GM21528 (cell line): ENCODE results near the gene ZNF330.
"Not testable (repeated sequence)": the region's sequence is repeated elsewhere in the genome, so short reads cannot be mapped to it uniquely, and the experiment has no call there.

Source experiments
- ATAC-seq: cut with Tn5 transposase; IDR thresholded peaks from one replicate; pipeline ENCODE4 v1.9.1; 2021; ENCODE audit warnings: mild to moderate bottlenecking, moderate library complexity; ENCODE audit not compliant: unreplicated experiment, low FRiP score

Gene ZNF330

DNA sequence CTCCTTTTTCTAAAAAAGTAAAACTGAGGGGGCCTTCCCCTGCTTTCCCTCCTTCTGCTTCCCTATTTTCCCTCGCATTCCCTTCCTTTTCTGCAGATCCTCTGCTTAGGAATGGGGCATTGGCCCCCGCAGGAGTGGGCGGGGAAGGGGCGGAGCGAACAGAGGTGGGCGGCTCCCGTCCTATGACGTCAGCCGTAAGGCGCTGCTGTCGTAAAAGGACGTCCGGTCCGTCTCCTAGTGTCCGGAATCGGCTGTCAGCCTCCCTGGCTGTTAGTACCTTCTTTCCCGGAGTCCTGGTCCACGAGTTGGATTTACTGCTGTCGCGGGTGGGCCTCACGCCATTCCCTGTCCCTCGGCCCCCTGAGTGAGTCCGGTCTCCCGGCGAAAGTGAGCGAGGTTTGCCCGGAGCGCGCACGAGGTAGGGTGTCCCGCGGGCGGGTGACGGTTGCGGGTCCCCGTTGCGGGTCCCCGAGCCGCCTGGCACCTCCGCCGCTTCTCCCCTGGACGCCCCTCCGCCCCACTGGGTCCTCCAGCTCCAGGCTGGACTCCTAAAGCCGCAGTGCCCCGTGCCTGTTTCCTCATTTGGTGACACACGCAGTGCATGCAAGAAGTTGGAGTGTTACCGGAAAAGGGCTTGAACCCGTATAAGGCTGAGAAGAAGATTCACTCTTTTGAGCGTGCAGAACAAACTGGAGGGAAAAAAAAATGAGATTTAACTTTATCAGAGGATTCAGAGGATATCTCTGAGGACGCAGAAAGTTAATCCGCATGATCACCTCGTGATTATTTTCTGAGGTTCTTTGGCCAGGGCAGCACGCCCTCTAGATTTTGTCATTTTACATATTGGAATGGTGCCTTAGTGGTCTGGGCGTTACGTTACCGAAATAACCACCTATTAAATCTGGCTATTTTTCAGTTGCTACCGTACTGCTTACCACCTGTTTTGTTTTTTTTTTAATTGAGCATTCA, at the start of gene ZNF330:
Gene ZNF330, plus strand, starts transcription at position 205 of the 969 bp plus-strand sequence. CDS start 1,477 bp downstream, outside the sequence.
- ATAC-seq: peak; percentile 95

DNA sequence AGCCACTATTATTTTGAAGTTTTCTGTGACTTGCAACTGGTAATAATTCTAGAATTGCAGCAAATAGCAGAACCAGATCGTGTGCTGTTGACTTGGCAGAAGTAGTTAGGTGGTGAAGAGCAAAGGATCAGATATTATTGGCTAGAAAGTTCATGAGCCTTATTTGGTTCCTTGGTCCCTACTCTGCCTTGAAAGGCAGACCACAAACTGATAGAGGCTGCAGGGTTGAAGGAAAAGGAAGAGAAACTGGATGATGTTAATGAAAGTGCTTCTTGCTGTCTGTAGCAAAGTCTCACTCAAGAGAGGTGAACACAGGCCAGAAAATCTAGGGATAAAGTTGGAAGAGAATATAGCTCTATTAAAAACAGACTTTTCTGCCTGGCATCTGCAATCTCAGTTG, 46.2 kb upstream of the ZNF330 start:
- ATAC-seq: no peak

DNA sequence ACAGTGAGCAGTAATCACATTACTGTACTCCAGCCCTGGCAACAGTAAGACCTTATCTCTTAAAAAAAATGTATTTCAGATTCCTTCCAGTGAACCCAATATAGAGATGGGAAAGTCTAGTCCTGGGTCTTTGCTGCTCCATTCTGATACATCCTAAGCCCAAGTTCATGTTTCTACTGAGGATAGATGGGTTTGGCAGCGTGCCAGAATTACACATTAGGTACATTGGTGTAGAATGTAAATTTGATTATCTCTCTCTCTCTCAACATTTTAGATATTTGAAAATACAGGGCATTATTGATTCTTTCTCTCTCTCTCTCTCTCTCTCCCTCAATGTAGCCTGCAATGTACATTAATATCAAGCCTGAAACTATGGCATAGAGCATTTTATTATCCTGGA, 43.5 kb upstream of the ZNF330 start:
- ATAC-seq: no peak

DNA sequence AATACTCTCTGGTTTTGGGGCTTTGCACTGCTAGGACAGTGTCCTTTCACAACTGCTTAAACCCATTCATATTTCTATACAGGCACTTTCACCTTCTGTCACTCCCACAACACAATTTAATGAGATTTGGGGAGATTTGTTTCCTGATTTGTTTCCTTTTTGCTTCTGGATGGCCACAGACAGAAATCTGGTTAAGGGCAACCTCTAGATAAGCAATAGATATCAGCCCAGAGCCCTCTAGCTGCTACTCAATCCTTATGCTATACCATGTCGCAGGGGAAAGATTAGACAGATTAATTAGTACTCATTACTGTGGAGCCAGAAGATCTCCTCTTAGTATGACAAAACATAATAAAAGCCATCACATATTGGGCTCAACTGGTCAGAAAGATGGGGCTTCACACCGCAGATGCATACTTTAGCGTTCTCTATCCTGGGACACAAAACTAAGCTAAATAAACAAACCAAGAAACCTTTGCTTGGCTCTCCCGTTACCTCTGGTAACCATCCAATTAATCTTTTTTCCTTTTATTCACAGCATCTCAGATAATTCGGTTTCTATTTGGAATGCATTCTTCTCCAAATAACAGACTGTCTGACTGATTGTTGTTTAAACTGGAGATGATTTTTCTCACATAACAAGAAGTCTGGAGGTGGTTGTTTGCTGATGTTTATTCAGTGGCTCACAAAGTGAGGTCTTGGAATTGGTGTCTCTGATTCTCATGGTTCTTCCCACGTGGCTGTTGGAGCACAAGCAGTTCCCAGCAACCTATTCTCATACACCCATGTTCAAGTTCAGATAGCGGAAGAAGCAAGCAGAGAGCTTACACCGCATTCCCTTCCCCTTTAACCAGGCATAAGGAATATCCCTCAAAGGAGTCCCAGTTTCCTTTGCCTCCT, 41.0 kb upstream of the ZNF330 start:
- no peak for ATAC-seq

DNA sequence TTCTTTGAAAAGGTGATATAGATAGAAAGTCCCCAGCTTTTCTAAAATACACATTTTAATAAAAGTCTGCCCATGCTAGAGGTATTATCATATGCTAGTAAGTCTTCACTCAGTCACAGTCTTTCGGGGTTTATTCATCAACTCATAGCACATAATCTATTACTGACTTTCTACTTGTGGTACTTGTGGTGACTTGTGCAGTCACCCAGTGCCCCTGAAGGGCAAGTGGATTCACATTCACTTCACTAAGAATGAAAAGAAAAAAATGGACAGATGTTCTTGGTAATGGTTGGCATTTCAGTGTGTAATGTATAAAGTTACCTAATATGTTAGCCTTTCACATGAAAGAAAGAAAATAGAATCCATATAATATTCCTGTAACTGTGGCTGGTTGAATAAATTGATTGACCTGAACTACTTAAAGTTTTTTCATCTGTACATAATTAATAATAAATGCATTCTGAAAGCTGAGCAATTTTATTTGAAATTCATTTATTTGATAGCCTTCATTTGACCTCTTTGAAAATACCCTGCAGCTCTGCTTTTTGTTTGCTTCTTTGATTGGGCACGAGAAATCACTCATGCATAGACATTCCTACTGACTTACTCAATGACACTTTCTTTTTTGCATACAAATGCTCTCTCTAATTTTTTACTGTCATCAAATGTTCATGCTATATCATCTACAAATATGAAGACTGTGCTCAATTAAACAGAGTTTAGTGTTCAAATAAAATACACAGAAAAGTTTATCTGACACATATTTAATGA, 39.5 kb upstream of the ZNF330 start:
- ATAC-seq: no peak

DNA sequence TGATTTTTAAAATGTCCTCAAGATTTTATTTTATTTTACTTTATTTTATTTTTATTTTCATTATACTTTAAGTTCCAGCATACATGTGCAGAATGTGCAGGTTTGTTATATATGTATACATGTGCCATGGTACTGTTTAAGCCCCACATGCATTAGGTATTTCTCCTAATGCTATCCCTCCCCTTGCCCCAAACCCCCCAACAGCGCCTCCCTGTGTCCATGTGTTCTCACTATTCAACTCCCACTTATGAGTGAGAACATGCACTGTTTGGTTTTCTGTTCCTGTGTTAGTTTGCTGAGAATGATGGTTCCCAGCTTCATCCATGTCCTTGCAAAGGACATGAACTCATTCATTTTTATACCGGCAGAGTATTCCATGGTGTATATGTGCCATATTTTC, 37.2 kb upstream of the ZNF330 start:
- not testable (repeated sequence) for ATAC-seq

DNA sequence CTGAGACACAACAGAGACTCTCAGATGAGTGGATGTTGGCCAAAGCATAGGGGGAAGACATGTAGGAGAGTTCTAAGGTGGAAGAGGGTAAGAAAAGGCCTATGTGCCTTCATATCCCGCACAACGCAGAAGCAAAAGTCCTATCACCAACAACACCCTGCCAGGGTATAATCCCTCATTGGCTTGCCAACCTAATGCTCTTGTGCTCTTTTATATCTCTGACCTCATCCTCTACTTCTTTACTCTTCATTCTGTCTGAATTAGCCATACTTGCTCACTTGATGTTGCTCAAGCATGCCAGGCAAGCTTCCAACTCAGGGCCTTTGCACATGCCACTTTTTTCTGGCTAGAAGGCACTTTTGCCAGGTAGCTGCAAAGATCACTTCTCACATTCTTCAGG, 28.1 kb upstream of the ZNF330 start:
- no peak for ATAC-seq

DNA sequence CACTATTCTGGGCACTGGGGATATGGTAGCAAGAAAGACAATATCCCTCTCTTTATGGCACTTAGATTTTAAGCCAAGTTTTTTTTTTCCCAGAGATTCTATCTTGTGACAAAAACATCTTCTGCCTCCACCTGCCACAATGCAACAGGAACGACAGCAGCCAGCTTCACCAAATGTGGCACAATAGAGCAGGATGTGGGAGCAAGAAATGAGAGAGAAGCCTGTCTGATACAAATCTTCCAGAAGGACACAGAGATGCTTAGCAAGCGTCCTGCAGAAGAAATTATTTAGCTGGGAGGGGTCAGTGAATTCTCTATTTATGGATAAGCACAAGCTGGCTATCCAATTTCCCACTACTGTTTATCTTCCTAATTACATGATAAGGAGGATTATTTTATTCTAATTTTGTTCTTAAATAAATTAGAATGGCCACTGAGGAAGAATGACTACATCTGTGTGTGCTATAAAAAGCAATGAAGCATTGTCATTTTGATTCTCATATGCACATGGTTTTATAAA, 27.1 kb upstream of the ZNF330 start:
- ATAC-seq: no peak

DNA sequence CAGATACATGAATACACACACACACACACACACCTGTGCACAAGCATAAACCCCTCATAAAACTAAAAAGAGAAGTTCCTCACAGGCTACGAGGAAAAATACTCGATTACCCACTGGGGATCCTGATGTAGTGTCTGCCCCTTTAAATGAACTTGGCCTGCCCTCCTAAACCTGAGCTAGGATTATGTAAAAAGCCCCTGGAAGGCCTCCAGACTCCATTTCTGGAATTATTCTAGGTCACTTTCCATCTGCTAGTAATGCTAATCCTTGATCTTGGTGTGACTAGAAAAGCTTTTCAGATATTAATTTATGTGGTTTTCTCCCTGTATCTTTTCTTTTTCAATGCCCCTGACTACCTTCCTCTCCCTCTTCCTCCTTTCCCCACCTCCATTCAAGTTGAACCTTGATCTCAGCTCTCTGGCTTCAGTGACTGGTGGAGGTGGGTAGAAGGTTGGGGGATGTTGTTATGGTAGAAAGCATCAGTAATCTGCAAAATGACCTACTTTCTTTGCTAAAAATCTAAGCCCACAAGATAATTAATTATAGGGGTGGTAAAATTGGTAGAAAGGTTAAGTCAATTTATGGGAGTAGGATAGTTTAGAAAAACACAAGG, 25.5 kb upstream of the ZNF330 start:
- no peak for ATAC-seq

DNA sequence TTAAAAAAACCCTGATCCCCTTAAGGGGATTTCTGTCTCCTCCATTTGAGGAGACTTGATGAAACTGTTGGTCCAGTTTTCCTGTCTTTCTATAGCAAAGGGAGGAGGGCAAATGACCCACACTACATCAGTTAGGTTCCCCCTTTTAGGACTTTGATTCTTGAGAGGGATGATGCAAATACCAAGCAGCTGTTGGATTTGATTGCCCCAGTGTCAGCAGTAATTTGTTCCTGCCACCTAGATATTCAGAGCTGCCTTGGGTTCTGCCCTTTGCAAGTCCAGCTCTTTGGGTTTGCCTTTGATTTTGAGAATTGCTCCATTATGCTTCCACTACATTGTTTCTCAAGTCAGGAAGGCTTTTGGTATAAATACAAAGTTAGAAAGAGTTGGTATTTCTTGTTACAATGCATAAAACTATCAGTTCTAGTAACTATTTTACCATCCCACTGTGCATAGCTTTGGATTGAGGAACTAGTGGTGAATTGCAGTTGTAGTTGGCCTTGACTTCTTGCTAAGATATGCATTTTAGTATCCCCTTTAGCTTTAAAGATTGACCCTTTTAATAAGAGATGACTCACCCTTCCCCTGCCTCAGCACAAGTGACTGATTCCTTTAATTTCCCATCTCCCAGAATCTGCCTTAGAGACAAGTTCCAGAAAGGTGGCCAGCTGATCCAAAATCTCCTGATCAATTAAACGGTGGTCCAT, 24.3 kb upstream of the ZNF330 start:
- no peak for ATAC-seq

DNA sequence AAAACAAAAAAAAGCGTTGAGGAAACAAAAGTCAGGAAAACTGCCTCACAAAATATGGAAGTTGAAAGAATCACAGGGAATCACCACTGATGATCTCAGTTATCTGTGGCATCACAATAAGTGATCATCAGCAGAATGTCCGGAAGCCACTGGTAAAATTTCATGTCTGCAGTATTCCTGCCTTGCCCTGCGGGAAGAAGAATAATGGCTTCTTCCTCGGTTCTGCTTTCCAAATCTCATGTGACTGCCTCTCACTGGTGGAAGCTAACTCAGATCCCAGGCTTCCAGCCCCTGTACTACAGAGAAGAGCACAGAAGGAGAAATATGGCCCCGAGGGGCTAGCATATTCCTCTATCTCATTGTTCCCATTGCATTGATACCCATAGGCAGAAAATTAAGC, 12.7 kb upstream of the ZNF330 start:
- ATAC-seq: no peak

DNA sequence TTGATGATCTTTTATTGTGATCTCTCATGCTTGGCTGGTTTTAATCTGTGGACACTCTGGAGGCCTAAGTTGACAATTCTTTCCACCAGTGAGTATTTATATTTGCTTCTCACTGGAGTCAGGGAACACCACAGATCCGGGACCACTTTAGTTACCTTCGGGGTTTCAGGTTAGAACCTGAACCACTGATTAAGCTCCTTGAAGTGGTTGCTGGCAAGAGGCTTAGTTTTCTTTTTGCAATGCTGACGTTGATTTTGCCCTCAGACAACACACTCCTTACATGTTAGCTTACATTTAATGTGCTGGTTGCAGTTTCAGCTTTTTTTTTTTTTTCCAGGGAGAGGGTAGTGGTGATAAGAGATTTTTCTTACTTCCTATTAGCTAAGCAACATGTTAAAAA, 10.5 kb upstream of the ZNF330 start:
- no peak for ATAC-seq

DNA sequence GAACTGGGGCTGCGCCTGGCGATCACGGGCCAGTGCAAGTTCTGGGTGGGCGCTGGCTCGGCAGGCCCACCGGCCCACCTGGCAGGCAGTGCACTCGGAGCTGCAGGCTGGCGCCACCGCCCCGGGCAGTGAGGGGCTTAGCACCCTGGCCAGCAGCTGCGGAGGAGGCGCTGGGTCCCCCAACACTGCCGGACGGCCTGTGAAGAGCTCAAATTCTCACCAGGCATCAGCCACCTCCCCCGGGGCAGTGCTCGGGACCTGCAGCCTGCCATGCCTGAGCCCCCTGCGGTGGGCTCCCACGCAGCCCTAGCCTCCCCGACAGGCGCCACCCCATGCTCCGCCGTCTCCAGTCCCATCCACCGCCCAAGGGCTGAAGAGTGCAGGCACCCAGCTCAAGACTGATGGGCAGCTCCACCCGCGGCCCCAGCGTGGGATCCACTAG, 7.1 kb upstream of the ZNF330 start:
- ATAC-seq: no peak

DNA sequence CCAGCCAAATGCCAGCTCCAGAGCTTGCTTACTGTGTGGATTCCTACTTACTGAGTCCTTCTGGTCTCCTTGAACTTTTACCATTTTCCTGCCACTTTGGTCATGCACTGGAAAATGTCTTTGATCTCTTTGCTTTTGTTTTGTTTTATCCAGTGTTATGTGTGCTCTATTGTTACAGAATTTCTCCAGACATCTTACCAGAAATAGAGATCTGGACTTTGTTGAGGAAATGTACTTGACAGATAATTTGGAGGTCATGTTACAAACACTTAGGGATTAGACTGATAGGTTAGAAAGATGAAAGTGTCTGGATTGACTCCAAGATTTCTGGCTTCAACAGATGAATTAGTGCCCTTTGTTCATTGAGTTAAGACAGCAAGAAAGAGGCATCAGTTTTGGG, 5.7 kb upstream of the ZNF330 start:
- ATAC-seq: no peak

DNA sequence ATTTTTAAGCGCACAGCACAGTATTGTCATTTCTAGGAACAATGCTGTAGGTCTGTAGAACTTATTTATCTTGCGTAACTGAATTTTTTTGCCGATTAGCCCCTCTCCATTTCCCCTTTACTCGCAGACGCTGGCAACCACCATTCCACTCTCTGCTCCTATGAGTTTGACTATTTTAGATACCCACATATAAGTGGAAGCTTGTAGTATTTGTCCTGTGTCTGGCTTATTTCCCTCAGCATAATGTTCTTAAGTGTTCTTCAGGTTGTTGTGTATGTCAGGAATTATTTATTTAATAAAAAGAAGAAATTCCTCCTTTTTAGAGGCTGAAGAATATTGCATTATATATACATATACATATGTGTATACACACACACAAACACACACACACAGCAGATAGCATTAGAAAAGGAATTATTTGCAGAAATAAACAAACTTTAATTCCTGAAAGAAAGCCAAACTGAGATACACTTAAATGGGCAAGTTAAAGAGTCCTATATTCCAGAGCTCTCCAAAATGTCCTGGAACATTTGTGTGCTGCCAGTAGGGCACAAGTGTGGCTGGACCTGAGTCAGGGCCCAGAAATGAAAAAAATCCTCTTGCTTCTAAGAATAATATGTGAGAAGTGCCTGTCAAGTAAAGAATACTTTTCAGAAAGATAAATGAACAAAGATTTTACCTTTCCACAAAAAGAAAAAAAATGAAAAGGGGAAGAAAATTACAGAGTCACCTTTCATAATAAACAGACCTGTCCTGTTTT, 4.5 kb upstream of the ZNF330 start:
- no peak for ATAC-seq

DNA sequence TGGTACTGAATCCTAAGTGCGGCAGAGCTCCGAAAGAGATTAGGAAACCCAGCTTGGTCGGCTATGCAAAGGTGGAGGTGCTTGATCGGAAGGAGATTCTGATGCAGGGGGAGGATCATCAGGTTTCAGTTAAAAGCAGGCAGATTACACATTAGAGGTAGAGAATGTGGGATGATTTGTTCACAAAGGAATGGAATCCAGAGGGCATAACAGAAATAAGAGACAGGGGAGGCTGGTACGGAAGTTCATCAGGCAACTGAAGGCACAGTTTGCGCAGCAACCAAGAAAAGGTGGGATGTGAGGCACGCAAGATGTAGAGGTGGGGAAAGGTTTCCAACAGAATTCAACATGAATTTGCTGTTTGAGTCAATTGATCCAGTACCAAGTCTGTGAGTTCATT, 424 bp upstream of the ZNF330 start:
- peak; percentile 9 for ATAC-seq

DNA sequence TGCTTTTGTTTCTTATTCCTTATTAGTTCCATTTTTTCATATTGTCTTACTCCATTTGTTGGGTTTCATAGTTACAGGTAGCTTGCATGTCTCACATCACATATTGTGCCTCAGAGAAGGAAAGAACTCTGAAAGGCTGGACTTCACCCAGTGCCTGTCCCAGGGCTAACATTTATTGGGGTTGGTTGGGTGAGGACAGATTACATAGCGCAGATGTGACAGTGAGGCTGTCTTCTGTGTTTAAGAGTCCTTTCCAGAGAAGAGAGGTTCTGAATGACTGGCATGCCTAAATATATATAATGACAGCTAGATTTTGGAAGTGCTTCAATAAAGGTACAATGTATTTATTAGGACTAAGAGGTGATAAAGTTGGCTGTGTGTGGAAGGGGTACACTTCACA, 2.7 kb downstream of the ZNF330 start:
- no peak for ATAC-seq

DNA sequence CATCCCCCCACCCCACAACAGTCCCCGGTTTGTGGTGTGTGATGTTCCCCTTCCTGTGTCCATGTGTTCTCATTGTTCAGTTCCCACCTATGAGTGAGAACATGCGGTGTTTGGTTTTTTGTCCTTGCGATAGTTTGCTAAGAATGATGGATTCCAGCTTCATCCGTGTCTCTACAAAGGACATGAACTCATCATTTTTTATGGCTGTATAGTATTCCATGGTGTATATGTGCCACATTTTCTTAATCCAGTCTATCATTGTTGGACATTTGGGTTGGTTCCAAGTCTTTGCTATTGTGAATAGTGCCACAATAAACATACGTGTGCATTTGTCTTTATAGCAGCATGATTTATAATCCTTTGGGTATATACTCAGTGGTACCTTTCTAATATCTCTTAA, 6.6 kb downstream of the ZNF330 start:
- ATAC-seq: not testable (repeated sequence)
